GM19438 (cell line): ENCODE data around the gene C12orf75.

ENCODE experiments used
- ATAC-seq: cut with Tn5 transposase; IDR thresholded peaks from one replicate; pipeline ENCODE4 v1.9.1; 2021; ENCODE audit warnings: low read depth; ENCODE audit not compliant: unreplicated experiment

Gene C12orf75

GRCh38 chr12:105409279-105409678 lies 78.8 kb downstream of the C12orf75 start:
- no peak for ATAC-seq

GRCh38 chr12:105409801-105410471 lies 79.4 kb downstream of the C12orf75 start:
- ATAC-seq, result no peak

- no peak for ATAC-seq
Observed at GRCh38 chr12:105413911-105414487, 83.5 kb downstream of the C12orf75 start.

GRCh38 chr12:105417732-105418131 lies 87.2 kb downstream of the C12orf75 start:
- ATAC-seq, result no peak

- ATAC-seq, result no peak
Observed at GRCh38 chr12:105418229-105418628, 87.7 kb downstream of the C12orf75 start.

GRCh38 chr12:105418821-105419291 lies 88.4 kb downstream of the C12orf75 start:
- no peak for ATAC-seq

GRCh38 chr12:105419606-105420005 lies 89.1 kb downstream of the C12orf75 start:
- ATAC-seq, result no peak

GRCh38 chr12:105420046-105420445 lies 89.6 kb downstream of the C12orf75 start:
- no peak for ATAC-seq

- no peak for ATAC-seq
Observed at GRCh38 chr12:105420659-105421240, 90.3 kb downstream of the C12orf75 start.
